GM12878 (cell line): ENCODE measurements around the gene FGD5.

ENCODE experiments used
- ATF2 ChIP-seq: IDR thresholded peaks from 2 replicates; pipeline ENCODE4 v1.6.1; 2012; ENCODE audit warnings: low read length, inconsistent platforms
- PBX3 ChIP-seq: IDR thresholded peaks from 2 replicates; pipeline ENCODE4 v1.6.1; 2011; ENCODE audit warnings: mild to moderate bottlenecking, low read depth, low read length, moderate library complexity; ENCODE audit not compliant: insufficient replicate concordance
- SP1 ChIP-seq: IDR thresholded peaks from one replicate; pipeline ENCODE4 v1.6.1; 2011; ENCODE audit warnings: low read depth, low read length

GRCh38 chr3:14943042-14943441 is 124.3 kb downstream of the FGD5 start:
- no peak for TF ChIP-seq PBX3
- TF ChIP-seq SP1, result no peak
- no peak for TF ChIP-seq ATF2
